IMR-90 (cell line): ENCODE measurements around the gene SVOPL. TPM values are rescaled to one million over a fixed set of nuclear protein-coding genes. Genes with fewer than 3 reads are reported as not detected.

Source experiments
- ATAC-seq: fragments of 200-7000 bp; cut with Tn5 transposase; 2 replicates; pipeline ENCODE4 v1.9.1; 2020; ENCODE audit warnings: low read depth, mild to moderate bottlenecking, moderate library complexity
- BruUV-seq: library from RNA; stranded (reverse); fragments of 400-500 nt; replicated peaks from 2 replicates; lab custom pipeline; 2021; lab: Mats Ljungman, UMichigan
- CTCF ChIA-PET: fragments of 300-600 bp; formaldehyde crosslinking; extraction: SDS; loops from one replicate; lab custom pipeline; 2021; ENCODE audit warnings: antibody characterized with exemption; lab: Yijun Ruan, JAX
- POLR2A ChIA-PET: fragments of 300-600 bp; sonication (Branson Sonifier 250); formaldehyde crosslinking; loops from one replicate; lab custom pipeline; 2022; ENCODE audit warnings: antibody characterized with exemption; ENCODE audit not compliant: unreplicated experiment; lab: Charles Lee
- DNase-seq: peaks from one replicate; pipeline ENCODE4 v3.0.0; 2013
- H2AFZ ChIP-seq: replicated peaks from 2 replicates; pipeline ENCODE3; 2013; ENCODE audit warnings: low read length, mild to moderate bottlenecking; ENCODE audit not compliant: poor library complexity
- H2AK5ac ChIP-seq: 2 replicates; pipeline ENCODE4 v1.6.1; 2013; ENCODE audit warnings: low read depth, low read length, inconsistent platforms
- H2AK9ac ChIP-seq: replicated peaks from 2 replicates; pipeline ENCODE3; 2013; ENCODE audit warnings: mild to moderate bottlenecking, low read depth, low read length, moderate library complexity; ENCODE audit not compliant: poor library complexity
- H2BK120ac ChIP-seq: 2 replicates; pipeline ENCODE4 v1.6.1; 2013; ENCODE audit warnings: low read depth, low read length, inconsistent platforms
- H2BK15ac ChIP-seq: 3 replicates; pipeline ENCODE4 v1.6.1; 2013; ENCODE audit warnings: low read depth, low read length, inconsistent platforms
- H2BK20ac ChIP-seq: 2 replicates; pipeline ENCODE4 v1.6.1; 2013; ENCODE audit warnings: low read depth, mild to moderate bottlenecking, inconsistent platforms, low read length, moderate library complexity
- H2BK5ac ChIP-seq: 2 replicates; pipeline ENCODE4 v1.6.1; 2013; ENCODE audit warnings: mild to moderate bottlenecking, low read depth, low read length, inconsistent platforms; ENCODE audit not compliant: poor library complexity, severe bottlenecking
- H3K14ac ChIP-seq: replicated peaks from 2 replicates; pipeline ENCODE4 v1.6.1; 2013; ENCODE audit warnings: low read depth, low read length, inconsistent platforms
- H3K18ac ChIP-seq: 2 replicates; pipeline ENCODE4 v1.6.1; 2013; ENCODE audit warnings: low read depth, low read length, control low read depth
- H3K23ac ChIP-seq: 2 replicates; pipeline ENCODE4 v1.6.1; 2013; ENCODE audit warnings: low read depth, low read length, inconsistent platforms
- H3K27ac ChIP-seq: 2 replicates; pipeline ENCODE4 v1.5.1; 2013; ENCODE audit warnings: mild to moderate bottlenecking, control low read depth, low read length; ENCODE audit not compliant: insufficient read depth
- H3K27me3 ChIP-seq: 2 replicates; pipeline ENCODE4 v1.6.1; 2013; ENCODE audit warnings: low read length; ENCODE audit not compliant: control insufficient read depth, insufficient read depth
- H3K36me3 ChIP-seq: 2 replicates; pipeline ENCODE4 v1.6.1; 2013; ENCODE audit warnings: low read length, mixed read lengths; ENCODE audit not compliant: control insufficient read depth, insufficient read depth
- H3K4ac ChIP-seq: 2 replicates; pipeline ENCODE4 v1.6.1; 2013; ENCODE audit warnings: low read depth, low read length, inconsistent platforms
- H3K4me1 ChIP-seq: 2 replicates; pipeline ENCODE4 v1.6.1; 2013; ENCODE audit warnings: low read length, mixed read lengths; ENCODE audit not compliant: control insufficient read depth, insufficient read depth
- H3K4me2 ChIP-seq: 2 replicates; pipeline ENCODE4 v1.6.1; 2013; ENCODE audit warnings: low read depth, mild to moderate bottlenecking, control low read depth, low read length, moderate library complexity
- H3K4me3 ChIP-seq: 2 replicates; pipeline ENCODE4 v1.5.1; 2013; ENCODE audit warnings: low read depth, mild to moderate bottlenecking, control low read depth, low read length, moderate library complexity; ENCODE audit not compliant: insufficient read depth
- H3K56ac ChIP-seq: 2 replicates; pipeline ENCODE4 v1.6.1; 2013; ENCODE audit warnings: low read length, inconsistent platforms; ENCODE audit not compliant: insufficient read depth; ENCODE audit errors: extremely low read depth
- H3K79me1 ChIP-seq, 2 experiments: 2 replicates each; pipeline ENCODE4 v1.6.1; 2013; ENCODE audit warnings: low read length in 2 of 2, inconsistent platforms in 1 of 2, low read depth in 1 of 2
- H3K9ac ChIP-seq: 2 replicates; pipeline ENCODE4 v1.6.1; 2013; ENCODE audit warnings: low read depth, low read length, control low read depth
- H3K9me1 ChIP-seq: 2 replicates; pipeline ENCODE4 v1.6.1; 2013; ENCODE audit warnings: low read length, inconsistent platforms; ENCODE audit not compliant: insufficient read depth
- H3K9me3 ChIP-seq: 2 replicates; pipeline ENCODE4 v1.6.1; 2013; ENCODE audit warnings: low read length; ENCODE audit not compliant: control insufficient read depth, insufficient read depth
- H4K20me1 ChIP-seq: 2 replicates; pipeline ENCODE4 v1.6.1; 2013; ENCODE audit warnings: low read length, inconsistent platforms; ENCODE audit not compliant: insufficient read depth
- H4K5ac ChIP-seq: 2 replicates; pipeline ENCODE4 v1.6.1; 2013; ENCODE audit warnings: mild to moderate bottlenecking, low read depth, low read length, control low read depth
- H4K8ac ChIP-seq, 2 experiments: 2 replicates each; pipeline ENCODE4 v1.6.1; 2013; ENCODE audit warnings: low read depth in 2 of 2, low read length in 2 of 2, control low read depth in 1 of 2, inconsistent platforms in 1 of 2
- H4K91ac ChIP-seq: 2 replicates; pipeline ENCODE4 v1.6.1; 2013; ENCODE audit warnings: low read depth, low read length, inconsistent platforms; ENCODE audit not compliant: insufficient read depth
- CEBPB ChIP-seq: IDR thresholded peaks from 2 replicates; pipeline ENCODE4 v1.6.1; 2012; ENCODE audit warnings: low read depth, low read length, improper control_type of control experiment
- FOS ChIP-seq: fragments of 150-350 bp; IDR thresholded peaks from 2 replicates; pipeline ENCODE4 v1.6.1; 2016; ENCODE audit warnings: low read depth, low read length
- MXI1 ChIP-seq: IDR thresholded peaks from 2 replicates; pipeline ENCODE4 v1.6.1; 2012; ENCODE audit warnings: low read depth, mild to moderate bottlenecking, low read length, moderate library complexity, borderline replicate concordance
- POLR2A ChIP-seq: IDR thresholded peaks from 2 replicates; pipeline ENCODE4 v1.6.1; 2012; ENCODE audit warnings: mild to moderate bottlenecking, low read depth, low read length
- RCOR1 ChIP-seq: IDR thresholded peaks from 2 replicates; pipeline ENCODE4 v1.6.1; 2012; ENCODE audit warnings: mild to moderate bottlenecking, low read length, improper control_type of control experiment; ENCODE audit not compliant: insufficient replicate concordance
- SMC3 ChIP-seq: fragments of 150-350 bp; IDR thresholded peaks from 2 replicates; pipeline ENCODE4 v1.6.1; 2016; ENCODE audit warnings: low read depth, mild to moderate bottlenecking, antibody characterized with exemption, low read length, moderate library complexity
- WGBS, 2 experiments: methylation state at CpG; one replicate each; pipeline versions ENCODE4 v1.1.5 to v1.1.7; 2013; ENCODE audit warnings: missing lambda C conversion rate in 2 of 2; ENCODE audit not compliant: insufficient read length in 1 of 2; ENCODE audit errors: extremely low coverage in 2 of 2; 5-methylcytosine and 5-hydroxymethylcytosine counted together
- dilution Hi-C: fragments of 300-500 bp; cut with HindIII; formaldehyde crosslinking; loops from one replicate; pipeline ENCODE4 v1.14.3; 2018; ENCODE audit warnings: low sequenced_read_pairs; ENCODE audit not compliant: unreplicated experiment
- in situ Hi-C: fragments of 300-500 bp; cut with MboI; formaldehyde crosslinking; loops from 3 replicates; pipeline ENCODE4 v1.14.3; 2019; ENCODE audit warnings: low sequenced_read_pairs, inconsistent platforms, mixed read lengths
- intact Hi-C: fragments of 100-400 bp; cut with micrococcal nuclease; formaldehyde crosslinking; loops from 2 replicates; pipeline ENCODE4 v1.10.0; 2022
- polyA plus RNA-seq, 3 experiments: library from polyadenylated mRNA; depleted of rRNA; stranded (reverse); fragments of >200 nt; gene quantifications; 2 replicates each; pipeline ENCODE4 v1.2.3, GENCODE V29; 2012; ENCODE audit warnings: low replicate concordance in 1 of 3
- total RNA-seq: library from RNA; depleted of rRNA; stranded (reverse); fragments of >200 nt; gene quantifications from 2 replicates; pipeline ENCODE4 v1.2.3, GENCODE V29; 2012

The SVOPL gene
- total and polyA plus RNA-seq, 2 of the 4 experiments (the other 2 are of a cell fraction): not detected

DNA sequence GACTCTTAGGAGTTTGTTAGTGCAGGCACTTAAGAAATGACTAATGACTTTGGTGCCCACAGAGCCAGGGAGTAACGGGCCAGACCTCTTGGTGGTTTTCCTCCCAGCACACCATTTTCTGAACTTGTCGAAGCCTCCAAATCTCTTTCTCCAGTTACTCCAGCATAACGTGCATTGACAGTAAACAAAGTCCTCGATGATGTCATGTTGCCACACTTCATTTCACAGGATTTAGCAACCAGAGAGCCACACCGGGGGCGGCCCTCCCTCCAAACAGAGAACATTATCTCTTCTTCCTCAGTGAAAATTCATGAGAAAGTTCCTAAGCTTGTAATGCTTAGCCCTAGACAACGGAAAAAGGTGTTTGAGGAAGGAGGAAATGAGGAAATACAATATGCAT is 4.0 kb upstream of the SVOPL start:
- Histone ChIP-seq H3K27me3 (no peaks in the 10 kb centered on the region), H2AK9ac (no peak overlapping the region), H3K4me2 (no peak overlapping the region), H3K4me1 (no peaks in the 10 kb centered on the region), H4K20me1 (no peaks in the 10 kb centered on the region), H3K14ac (no peak overlapping the region), H3K9me3 (peaks cover 2% of the 10 kb centered on the region; the same call in 1 of the 2 replicates), H2AK5ac (no peak overlapping the region), H3K27ac (no peak overlapping the region), H2BK120ac (no peak overlapping the region), H3K18ac (no peak overlapping the region), H3K4ac (no peak overlapping the region), H2BK15ac (no peak overlapping the region), H3K4me3 (no peak overlapping the region), H2AFZ (no peak overlapping the region), H3K9ac (no peak overlapping the region), H3K56ac (no peak overlapping the region), H2BK20ac (no peak overlapping the region), H4K91ac (no peak overlapping the region), H3K36me3 (no peaks in the 10 kb centered on the region), H3K79me1 (no peaks in the 10 kb centered on the region), H4K8ac (no peak overlapping the region), H3K9me1 (no peaks in the 10 kb centered on the region), H4K5ac (no peak overlapping the region), H2BK5ac (no peak overlapping the region), H3K23ac (no peak overlapping the region)
- CTCF ChIA-PET: interaction anchor here (1.1 kb wide), 1 partner anchor 12 kb away, joined by 3 read pairs; no protein-coding TSS in a partner anchor
- TF ChIP-seq POLR2A: no peak
- TF ChIP-seq FOS: no peak
- TF ChIP-seq CEBPB: no peak
- TF ChIP-seq MXI1: no peak
- no peak for TF ChIP-seq RCOR1
- no peak for TF ChIP-seq SMC3
- POLR2A ChIA-PET: no interaction called here
- DNase-seq: no peak
- ATAC-seq: no peak
- in situ Hi-C loops (no loop called here), dilution Hi-C loops (no loop called here), intact Hi-C loops (no loop called here)
- 45% methylated on average over 4 of the region's 7 CpGs; no CpG with 5 or more reads in 1 of the 2 experiments for WGBS, 2 experiments
- no TSS peak for BruUV-seq
